Hippocampal formation (tissue), 2 donors: Measurements from ENCODE around the gene UGT1A10.

ENCODE experiments used
- DNase-seq, 2 donors: peaks; one replicate each; lab custom pipeline; 2025; lab: John Stamatoyannopoulos, UW

The UGT1A10 gene

GRCh38 chr2:233803994-233804393 lies 167.7 kb downstream of the UGT1A10 start:
- no peak for DNase-seq

GRCh38 chr2:233807215-233807865 lies 171.1 kb downstream of the UGT1A10 start:
- DNase-seq = no peak

GRCh38 chr2:233807966-233808935 lies 172.0 kb downstream of the UGT1A10 start:
- DNase-seq = no peak

GRCh38 chr2:233810385-233810784 lies 174.1 kb downstream of the UGT1A10 start:
- DNase-seq = no peak

GRCh38 chr2:233811087-233811486 lies 174.8 kb downstream of the UGT1A10 start:
- DNase-seq = no peak

- no peak for DNase-seq
Measured at GRCh38 chr2:233811732-233812131, 175.5 kb downstream of the UGT1A10 start.

GRCh38 chr2:233813236-233814055 lies 177.2 kb downstream of the UGT1A10 start:
- DNase-seq = no peak

GRCh38 chr2:233814056-233814835 lies 178.0 kb downstream of the UGT1A10 start:
- no peak for DNase-seq

GRCh38 chr2:233815861-233816260 lies 179.6 kb downstream of the UGT1A10 start:
- no peak for DNase-seq

GRCh38 chr2:233816334-233816733 lies 180.1 kb downstream of the UGT1A10 start:
- no peak for DNase-seq

GRCh38 chr2:233816771-233817170 lies 180.5 kb downstream of the UGT1A10 start:
- no peak for DNase-seq

GRCh38 chr2:233817361-233817911 lies 181.2 kb downstream of the UGT1A10 start:
- DNase-seq = no peak

- DNase-seq = no peak
Measured at GRCh38 chr2:233817995-233818638, 181.9 kb downstream of the UGT1A10 start.

- no peak for DNase-seq
Measured at GRCh38 chr2:233818639-233819621, 182.7 kb downstream of the UGT1A10 start.

- DNase-seq = no peak
Measured at GRCh38 chr2:233819884-233820773, 183.9 kb downstream of the UGT1A10 start.

GRCh38 chr2:233820774-233821105 lies 184.5 kb downstream of the UGT1A10 start:
- no peak for DNase-seq

- no peak for DNase-seq
Measured at GRCh38 chr2:233821196-233821595, 184.9 kb downstream of the UGT1A10 start.

- no peak for DNase-seq
Measured at GRCh38 chr2:233821709-233822100, 185.5 kb downstream of the UGT1A10 start.
